Ascending aorta (tissue), 2 donors: ENCODE measurements around the gene ROR1. TPM values are rescaled to one million over a fixed set of nuclear protein-coding genes. Genes with fewer than 3 reads are reported as not detected.

ENCODE experiments used
- DNase-seq, 2 donors: peaks; one replicate each; pipeline ENCODE4 v3.0.0-alpha.2; 2019; ENCODE audit warnings: low spot score in 2 of 2
- H3K27ac ChIP-seq, 2 donors: fragments of 200-600 bp; sonication (generic); one replicate each; pipeline ENCODE4 v1.5.1; 2016 to 2017; ENCODE audit warnings: mild to moderate bottlenecking in 1 of 2
- H3K27me3 ChIP-seq: fragments of 200-600 bp; sonication (generic); one replicate; pipeline ENCODE4 v1.5.1; 2017
- H3K36me3 ChIP-seq, 2 donors: fragments of 200-600 bp; sonication (generic); one replicate each; pipeline ENCODE4 v1.5.1; 2016
- H3K4me1 ChIP-seq, 2 donors: fragments of 200-600 bp; sonication (generic); one replicate each; pipeline ENCODE4 v1.5.1; 2016 to 2017; ENCODE audit warnings: mild to moderate bottlenecking in 1 of 2
- H3K4me3 ChIP-seq, 2 donors: fragments of 200-600 bp; sonication (generic); one replicate each; pipeline ENCODE4 v1.5.1; 2016 to 2017; ENCODE audit warnings: mild to moderate bottlenecking in 1 of 2
- H3K9me3 ChIP-seq, 2 donors: fragments of 200-600 bp; sonication (generic); one replicate each; pipeline ENCODE4 v1.5.1; 2016
- CTCF ChIP-seq, 3 experiments: fragments of 200-600 bp in 2 of 3; fragments of 450-650 bp in 1 of 3; sonication (generic) in 2 of 3; IDR thresholded peaks; one replicate each; pipeline ENCODE4 v1.5.1; 2016 to 2019; ENCODE audit warnings: antibody characterized with exemption in 3 of 3, mild to moderate bottlenecking in 1 of 3, moderate library complexity in 1 of 3
- intact Hi-C: fragments of 100-400 bp; cut with DNase I; formaldehyde crosslinking; loops from one replicate; pipeline ENCODE4 v1.15.1; 2023
- total RNA-seq: library from RNA; depleted of rRNA; stranded (reverse); fragments of >200 nt; gene quantifications from one replicate; pipeline ENCODE4 v1.1.0, GENCODE V29; 2016

The ROR1 gene
- total RNA-seq, 1 donor from 2014 or later, result 115 TPM

DNA sequence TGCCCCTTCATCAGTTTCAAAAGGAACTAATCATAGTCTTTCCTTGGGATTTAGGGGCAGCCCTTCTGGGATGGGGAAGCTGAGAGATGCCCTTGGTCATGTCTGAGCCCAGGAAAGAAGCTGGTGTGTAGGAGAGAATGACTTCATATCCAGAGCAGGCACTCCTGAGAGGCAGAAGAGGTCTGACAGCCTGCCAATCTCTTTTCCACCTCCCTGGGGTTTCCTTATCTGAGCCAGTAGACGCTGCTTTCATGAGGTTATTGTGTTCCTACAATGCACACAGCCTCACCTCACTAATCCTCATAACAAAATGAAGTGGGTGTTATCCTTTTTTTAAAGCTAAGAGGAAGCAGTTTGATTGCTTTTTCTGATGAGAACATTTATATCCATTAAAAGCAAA lies 14.1 kb downstream of the ROR1 start:
- Histone ChIP-seq H3K27ac (no peak overlapping the region), H3K27me3 (no peaks in the 10 kb centered on the region), H3K36me3 (no peaks in the 10 kb centered on the region), H3K4me1 (peaks cover 3 to 32% of the 10 kb centered on the region in 2 donors), H3K4me3 (no peak overlapping the region), H3K9me3 (no peaks in the 10 kb centered on the region)
- no peak for TF ChIP-seq CTCF (IDR thresholded peaks at IDR 0.05)
- DNase-seq, result no peak
- intact Hi-C loops, result no loop called here

DNA sequence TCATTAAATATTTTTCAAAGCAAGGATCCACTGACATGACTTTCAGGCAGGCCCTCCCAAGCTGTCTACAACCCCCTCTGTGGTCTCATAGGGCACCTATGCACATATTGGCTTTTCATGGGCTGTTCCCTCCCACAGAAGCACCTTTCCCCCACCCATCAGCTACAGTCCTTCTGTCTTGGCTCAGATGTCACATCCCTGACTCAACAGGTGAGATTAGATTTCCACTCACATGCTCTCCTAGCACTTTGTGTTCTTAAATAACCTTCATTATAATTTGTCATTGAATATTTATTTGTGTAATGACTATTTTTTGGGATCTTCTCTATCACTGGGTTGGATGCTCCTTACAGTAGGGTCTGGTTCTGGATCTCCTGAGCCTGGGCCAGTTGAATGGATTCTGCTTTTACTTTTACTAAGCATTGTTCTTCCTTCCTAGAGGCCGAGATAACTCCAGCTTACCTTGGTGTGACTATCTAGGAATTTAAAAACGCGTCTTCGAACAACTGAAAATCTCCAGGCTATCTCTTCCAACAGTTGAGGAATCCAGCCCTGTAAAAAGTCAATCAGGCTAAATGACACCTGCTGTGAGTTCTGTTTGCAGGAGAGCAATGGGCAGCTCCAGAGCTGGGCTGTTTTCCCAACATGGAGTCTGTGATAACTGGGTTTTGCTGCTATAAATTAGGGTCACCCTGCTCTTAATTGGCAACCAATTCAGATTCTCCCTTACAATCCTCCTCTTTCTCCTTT lies 16.2 kb downstream of the ROR1 start:
- no peak overlapping the region for H3K4me3 ChIP-seq
- no peak for DNase-seq
- peaks cover 6 to 25% of the 10 kb centered on the region in 2 donors for H3K4me1 ChIP-seq
- no peak overlapping the region for H3K27ac ChIP-seq
- H3K9me3 ChIP-seq, result no peaks in the 10 kb centered on the region
- H3K27me3 ChIP-seq, result no peaks in the 10 kb centered on the region
- TF ChIP-seq CTCF (IDR thresholded peaks at IDR 0.05), result no peak
- intact Hi-C loops, result no loop called here
- no peaks in the 10 kb centered on the region for H3K36me3 ChIP-seq

DNA sequence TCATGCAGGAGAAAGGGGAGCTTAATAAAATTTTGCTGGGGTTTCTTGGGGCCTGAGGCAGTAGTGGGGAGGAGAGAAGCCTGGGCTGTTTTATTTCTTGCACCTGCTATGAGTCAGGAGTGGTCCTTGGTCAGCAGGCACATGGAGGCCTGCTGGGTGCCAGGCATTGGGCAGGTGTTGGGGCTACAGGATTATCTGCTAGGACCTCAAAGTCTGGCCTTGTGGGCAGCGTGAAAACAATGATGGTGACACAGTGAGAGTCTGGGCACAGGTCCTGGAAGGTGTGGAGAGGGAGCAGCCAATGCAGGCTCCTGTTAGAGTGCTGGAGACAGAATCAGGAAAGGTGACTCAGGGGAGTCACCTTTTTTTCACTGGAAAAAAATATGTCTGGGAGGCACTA lies 17.2 kb downstream of the ROR1 start:
- H3K27me3 ChIP-seq, result no peaks in the 10 kb centered on the region
- H3K27ac ChIP-seq, result no peak overlapping the region
- no peak overlapping the region for H3K4me3 ChIP-seq
- H3K36me3 ChIP-seq, result no peaks in the 10 kb centered on the region
- intact Hi-C loops, result no loop called here
- H3K9me3 ChIP-seq, result no peaks in the 10 kb centered on the region
- no peak for TF ChIP-seq CTCF (IDR thresholded peaks at IDR 0.05)
- no peak for DNase-seq
- H3K4me1 ChIP-seq, result peaks cover 10 to 28% of the 10 kb centered on the region in 2 donors

DNA sequence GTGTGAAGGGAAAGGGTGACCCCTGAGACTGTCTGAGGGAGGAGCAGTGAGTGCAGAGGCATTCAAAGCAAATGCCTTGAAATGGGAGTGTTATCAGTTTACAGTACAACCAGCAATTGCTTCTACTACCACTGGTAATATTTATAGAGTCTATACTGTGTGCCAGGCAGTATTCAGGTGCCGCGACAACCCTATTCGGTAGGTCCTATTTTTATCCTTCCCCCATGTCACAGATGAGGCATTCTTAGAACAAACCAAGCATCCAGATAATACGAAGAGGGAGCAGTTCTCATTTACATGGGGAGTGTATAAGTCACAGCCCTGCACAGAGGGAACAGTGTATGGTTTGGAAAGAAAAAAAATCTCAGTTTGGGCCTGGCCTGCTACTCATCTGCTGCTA lies 18.3 kb downstream of the ROR1 start:
- peak overlapping the region in 1 of 2 donors; percentile 37 for H3K27ac ChIP-seq

GRCh38 chr1:63793741-63794240 lies 20.0 kb downstream of the ROR1 start:
- no peak overlapping the region for H3K4me3 ChIP-seq
- H3K9me3 ChIP-seq, result no peaks in the 10 kb centered on the region
- H3K4me1 ChIP-seq, result peaks cover 10 to 46% of the 10 kb centered on the region in 2 donors
- no peaks in the 10 kb centered on the region for H3K27me3 ChIP-seq
- peak overlapping the region in 1 of 2 donors; percentile 53 for H3K27ac ChIP-seq
- DNase-seq, result no peak
- TF ChIP-seq CTCF (IDR thresholded peaks at IDR 0.05), result no peak
- H3K36me3 ChIP-seq, result no peaks in the 10 kb centered on the region
- intact Hi-C loops, result no loop called here

More for the DNA sequence above, 18.3 kb downstream of the ROR1 start:
- Histone ChIP-seq H3K27me3 (no peaks in the 10 kb centered on the region), H3K9me3 (no peaks in the 10 kb centered on the region), H3K4me1 (peaks cover 10 to 38% of the 10 kb centered on the region in 2 donors), H3K36me3 (no peaks in the 10 kb centered on the region), H3K4me3 (no peak overlapping the region)
- intact Hi-C loops, result no loop called here
- TF ChIP-seq CTCF (IDR thresholded peaks at IDR 0.05), result no peak
- no peak for DNase-seq
